ENCODE measurements around the gene FGF6. TPM values are rescaled to one million over a fixed set of nuclear protein-coding genes. Genes with fewer than 3 reads are reported as not detected.

FGF6 gene
- total and polyA plus RNA-seq, 2 of the 13 experiments (the other 11 are each of a cell fraction or from before 2014, with no cell fraction given), result not detected

DNA sequence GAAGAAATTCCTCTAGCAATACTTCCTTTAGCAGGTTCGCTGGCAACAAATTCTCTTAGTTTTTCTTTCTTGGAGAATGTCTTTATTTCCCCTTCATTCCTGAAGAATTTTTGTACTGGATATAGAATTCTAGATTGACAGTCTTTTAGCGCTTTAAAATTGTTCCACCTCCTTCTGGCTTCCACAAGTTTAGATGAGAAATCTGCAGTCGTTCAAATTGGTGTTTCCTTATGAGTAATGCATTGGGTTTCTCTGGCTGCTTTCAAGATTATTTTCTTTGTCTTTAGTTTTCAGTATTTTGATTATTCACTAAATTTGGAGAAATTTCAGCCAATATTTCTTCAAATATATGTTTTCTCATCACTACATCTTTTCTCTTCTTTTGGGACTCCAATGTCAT lies 33.3 kb upstream of the FGF6 start:
- intact Hi-C loops (cut with micrococcal nuclease; ENCODE audit: unreplicated experiment), result no loop called here
- WGBS (ENCODE audit: low lambda C conversion rate), result 16% methylated on average over 3 of the region's 3 CpGs
- no peak for ATAC-seq
- Histone ChIP-seq H3K36me3 (replicated peaks in 1 of 2; ENCODE audit: control insufficient read depth in 1 of 2, insufficient read depth in 2 of 2, low read length in 2 of 2) (no peaks in the 10 kb centered on the region), H3K4me3 (replicated peaks in 1 of 3; ENCODE audit: insufficient read depth in 1 of 3, low read depth in 2 of 3, low read length in 3 of 3) (no peak overlapping the region), H3K4me2 (ENCODE audit: low read depth, low read length) (no peak overlapping the region), H3K4me1 (ENCODE audit: insufficient read depth, low read length) (peaks cover 8% of the 10 kb centered on the region), H4K20me1 (ENCODE audit: insufficient read depth, low read length) (no peaks in the 10 kb centered on the region), H3K79me2 (ENCODE audit: insufficient read depth, low read length) (no peaks in the 10 kb centered on the region), H3K27me3 (ENCODE audit: control insufficient read depth in 1 of 2, insufficient read depth in 2 of 2, low read length in 2 of 2) (no peaks in the 10 kb centered on the region), H3K9ac (ENCODE audit: insufficient read depth, low read depth, low read length) (no peak overlapping the region), H2AFZ (ENCODE audit: low read length) (no peak overlapping the region), H3K27ac (ENCODE audit: extremely low read length, insufficient read depth, low read length) (no peak overlapping the region), H3K9me3 (ENCODE audit: low read length) (peaks cover 12% of the 10 kb centered on the region; the same call in 1 of the 2 replicates)
- FAIRE-seq, result no peak
- no peak for DNase-seq (ENCODE audit: low spot score)
- ChIA-PET CTCF (ENCODE audit: low intra/inter-chr PET ratio, low total read pairs) (no interaction called here), POLR2A (no interaction called here)
- in situ Hi-C loops (cut with HindIII; ENCODE audit: extremely low pct_ligation_motif_present, low pct_unique_long_range_greater_than_20kb), result no loop called here
- TF ChIP-seq MTA1 (CRISPR knock-in tag; IDR thresholded peaks at IDR 0.05; ENCODE audit: borderline replicate concordance) (no peak), ZNF317 (CRISPR knock-in tag; IDR thresholded peaks at IDR 0.05) (peak; percentile 97)
- no TSS peak for BruUV-seq (replicated peaks)

DNA sequence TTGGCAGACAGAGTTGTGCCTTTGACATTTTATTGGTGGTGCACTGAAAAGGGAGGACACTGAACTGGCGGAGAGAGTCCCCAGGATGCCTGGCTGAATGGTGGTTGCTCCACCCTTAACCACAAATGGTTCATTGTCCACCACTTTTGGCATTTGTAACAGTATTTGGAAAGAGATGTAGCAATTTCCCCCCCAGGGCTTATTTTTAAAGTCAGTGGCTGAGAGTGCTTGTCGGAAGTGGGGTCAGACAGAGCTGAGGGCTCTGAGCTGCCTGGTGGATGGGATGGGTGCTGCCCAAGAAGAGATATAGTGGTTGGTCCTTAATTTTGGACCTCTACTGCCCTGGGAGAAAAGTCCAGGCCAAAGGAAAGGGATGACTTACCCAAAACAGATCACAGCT lies 31.5 kb upstream of the FGF6 start:
- intact Hi-C loops (cut with micrococcal nuclease; ENCODE audit: unreplicated experiment), result no loop called here
- Histone ChIP-seq H3K27ac (ENCODE audit: extremely low read length, insufficient read depth, low read length) (no peak overlapping the region), H3K4me3 (replicated peaks in 1 of 3; ENCODE audit: insufficient read depth in 1 of 3, low read depth in 2 of 3, low read length in 3 of 3) (no peak overlapping the region), H4K20me1 (ENCODE audit: insufficient read depth, low read length) (no peaks in the 10 kb centered on the region), H3K9ac (ENCODE audit: insufficient read depth, low read depth, low read length) (no peak overlapping the region), H2AFZ (ENCODE audit: low read length) (no peak overlapping the region), H3K27me3 (ENCODE audit: control insufficient read depth in 1 of 2, insufficient read depth in 2 of 2, low read length in 2 of 2) (no peaks in the 10 kb centered on the region), H3K4me1 (ENCODE audit: insufficient read depth, low read length) (no peaks in the 10 kb centered on the region), H3K36me3 (replicated peaks in 1 of 2; ENCODE audit: control insufficient read depth in 1 of 2, insufficient read depth in 2 of 2, low read length in 2 of 2) (no peaks in the 10 kb centered on the region), H3K79me2 (ENCODE audit: insufficient read depth, low read length) (no peaks in the 10 kb centered on the region), H3K9me3 (ENCODE audit: low read length) (peaks cover 12% of the 10 kb centered on the region; the same call in 1 of the 2 replicates), H3K4me2 (ENCODE audit: low read depth, low read length) (no peak overlapping the region)
- no TSS peak for BruUV-seq (replicated peaks)
- in situ Hi-C loops (cut with HindIII; ENCODE audit: extremely low pct_ligation_motif_present, low pct_unique_long_range_greater_than_20kb), result no loop called here
- FAIRE-seq (no peak), ATAC-seq (no peak), DNase-seq (ENCODE audit: low spot score) (no peak)
- WGBS (ENCODE audit: low lambda C conversion rate), result 19% methylated on average over 2 of the region's 2 CpGs
- ChIA-PET CTCF (ENCODE audit: low intra/inter-chr PET ratio, low total read pairs) (no interaction called here), POLR2A (no interaction called here)
- TF ChIP-seq THYN1 (CRISPR knock-in tag; IDR thresholded peaks at IDR 0.05; ENCODE audit: borderline replicate concordance, low read depth) (no peak), ZNF773 (CRISPR knock-in tag; IDR thresholded peaks at IDR 0.05; ENCODE audit: borderline replicate concordance) (no peak), ZKSCAN5 (CRISPR knock-in tag; IDR thresholded peaks at IDR 0.05) (no peak), TOE1 (CRISPR knock-in tag; IDR thresholded peaks at IDR 0.05) (no peak)
- TF ChIP-seq, protein P1, sequence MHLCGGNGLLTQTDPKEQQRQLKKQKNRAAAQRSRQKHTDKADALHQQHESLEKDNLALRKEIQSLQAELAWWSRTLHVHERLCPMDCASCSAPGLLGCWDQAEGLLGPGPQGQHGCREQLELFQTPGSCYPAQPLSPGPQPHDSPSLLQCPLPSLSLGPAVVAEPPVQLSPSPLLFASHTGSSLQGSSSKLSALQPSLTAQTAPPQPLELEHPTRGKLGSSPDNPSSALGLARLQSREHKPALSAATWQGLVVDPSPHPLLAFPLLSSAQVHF (CRISPR knock-in tag; IDR thresholded peaks at IDR 0.05), result no peak
- TF ChIP-seq, protein P2, sequence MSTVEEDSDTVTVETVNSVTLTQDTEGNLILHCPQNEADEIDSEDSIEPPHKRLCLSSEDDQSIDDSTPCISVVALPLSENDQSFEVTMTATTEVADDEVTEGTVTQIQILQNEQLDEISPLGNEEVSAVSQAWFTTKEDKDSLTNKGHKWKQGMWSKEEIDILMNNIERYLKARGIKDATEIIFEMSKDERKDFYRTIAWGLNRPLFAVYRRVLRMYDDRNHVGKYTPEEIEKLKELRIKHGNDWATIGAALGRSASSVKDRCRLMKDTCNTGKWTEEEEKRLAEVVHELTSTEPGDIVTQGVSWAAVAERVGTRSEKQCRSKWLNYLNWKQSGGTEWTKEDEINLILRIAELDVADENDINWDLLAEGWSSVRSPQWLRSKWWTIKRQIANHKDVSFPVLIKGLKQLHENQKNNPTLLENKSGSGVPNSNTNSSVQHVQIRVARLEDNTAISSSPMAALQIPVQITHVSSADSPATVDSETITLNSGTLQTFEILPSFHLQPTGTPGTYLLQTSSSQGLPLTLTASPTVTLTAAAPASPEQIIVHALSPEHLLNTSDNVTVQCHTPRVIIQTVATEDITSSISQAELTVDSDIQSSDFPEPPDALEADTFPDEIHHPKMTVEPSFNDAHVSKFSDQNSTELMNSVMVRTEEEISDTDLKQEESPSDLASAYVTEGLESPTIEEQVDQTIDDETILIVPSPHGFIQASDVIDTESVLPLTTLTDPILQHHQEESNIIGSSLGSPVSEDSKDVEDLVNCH (CRISPR knock-in tag; IDR thresholded peaks at IDR 0.05), result no peak
- TF ChIP-seq, protein P3, sequence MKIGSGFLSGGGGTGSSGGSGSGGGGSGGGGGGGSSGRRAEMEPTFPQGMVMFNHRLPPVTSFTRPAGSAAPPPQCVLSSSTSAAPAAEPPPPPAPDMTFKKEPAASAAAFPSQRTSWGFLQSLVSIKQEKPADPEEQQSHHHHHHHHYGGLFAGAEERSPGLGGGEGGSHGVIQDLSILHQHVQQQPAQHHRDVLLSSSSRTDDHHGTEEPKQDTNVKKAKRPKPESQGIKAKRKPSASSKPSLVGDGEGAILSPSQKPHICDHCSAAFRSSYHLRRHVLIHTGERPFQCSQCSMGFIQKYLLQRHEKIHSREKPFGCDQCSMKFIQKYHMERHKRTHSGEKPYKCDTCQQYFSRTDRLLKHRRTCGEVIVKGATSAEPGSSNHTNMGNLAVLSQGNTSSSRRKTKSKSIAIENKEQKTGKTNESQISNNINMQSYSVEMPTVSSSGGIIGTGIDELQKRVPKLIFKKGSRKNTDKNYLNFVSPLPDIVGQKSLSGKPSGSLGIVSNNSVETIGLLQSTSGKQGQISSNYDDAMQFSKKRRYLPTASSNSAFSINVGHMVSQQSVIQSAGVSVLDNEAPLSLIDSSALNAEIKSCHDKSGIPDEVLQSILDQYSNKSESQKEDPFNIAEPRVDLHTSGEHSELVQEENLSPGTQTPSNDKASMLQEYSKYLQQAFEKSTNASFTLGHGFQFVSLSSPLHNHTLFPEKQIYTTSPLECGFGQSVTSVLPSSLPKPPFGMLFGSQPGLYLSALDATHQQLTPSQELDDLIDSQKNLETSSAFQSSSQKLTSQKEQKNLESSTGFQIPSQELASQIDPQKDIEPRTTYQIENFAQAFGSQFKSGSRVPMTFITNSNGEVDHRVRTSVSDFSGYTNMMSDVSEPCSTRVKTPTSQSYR (CRISPR knock-in tag; IDR thresholded peaks at IDR 0.05; ENCODE audit: borderline replicate concordance), result no peak
- TF ChIP-seq, protein P4, sequence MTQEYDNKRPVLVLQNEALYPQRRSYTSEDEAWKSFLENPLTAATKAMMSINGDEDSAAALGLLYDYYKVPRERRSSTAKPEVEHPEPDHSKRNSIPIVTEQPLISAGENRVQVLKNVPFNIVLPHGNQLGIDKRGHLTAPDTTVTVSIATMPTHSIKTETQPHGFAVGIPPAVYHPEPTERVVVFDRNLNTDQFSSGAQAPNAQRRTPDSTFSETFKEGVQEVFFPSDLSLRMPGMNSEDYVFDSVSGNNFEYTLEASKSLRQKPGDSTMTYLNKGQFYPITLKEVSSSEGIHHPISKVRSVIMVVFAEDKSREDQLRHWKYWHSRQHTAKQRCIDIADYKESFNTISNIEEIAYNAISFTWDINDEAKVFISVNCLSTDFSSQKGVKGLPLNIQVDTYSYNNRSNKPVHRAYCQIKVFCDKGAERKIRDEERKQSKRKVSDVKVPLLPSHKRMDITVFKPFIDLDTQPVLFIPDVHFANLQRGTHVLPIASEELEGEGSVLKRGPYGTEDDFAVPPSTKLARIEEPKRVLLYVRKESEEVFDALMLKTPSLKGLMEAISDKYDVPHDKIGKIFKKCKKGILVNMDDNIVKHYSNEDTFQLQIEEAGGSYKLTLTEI (CRISPR knock-in tag; conservative IDR thresholded peaks at IDR 0.05), result no peak
